ENCODE measurements around the gene RAB31.

RAB31 gene

GRCh38 chr18:9712130-9712577 is 4.1 kb downstream of the RAB31 start:
- Histone ChIP-seq H3K36me3 (ENCODE audit: control insufficient read depth in 5 of 5, insufficient read depth in 5 of 5, low read length in 5 of 5) (no peaks in the 10 kb centered on the region), H3K27me3 (ENCODE audit: control insufficient read depth in 5 of 5, insufficient read depth in 4 of 5, low read length in 5 of 5) (no peaks in the 10 kb centered on the region), H3K4me3 (ENCODE audit: low read depth in 1 of 5, low read length in 5 of 5) (no peak overlapping the region), H3K9ac (ENCODE audit: low read length in 5 of 5) (no peak overlapping the region), H3K27ac (ENCODE audit: low read depth, low read length) (no peak overlapping the region), H3K4me1 (ENCODE audit: control insufficient read depth in 5 of 5, insufficient read depth in 5 of 5, low read length in 5 of 5) (peaks cover 0 to 59% (median 28%) of the 10 kb centered on the region in 5 donors), H3K9me3 (ENCODE audit: control insufficient read depth in 5 of 5, low read length in 5 of 5) (no peaks in the 10 kb centered on the region)

- Histone ChIP-seq H3K9ac (ENCODE audit: low read length in 5 of 5) (no peak overlapping the region), H3K27me3 (ENCODE audit: control insufficient read depth in 5 of 5, insufficient read depth in 4 of 5, low read length in 5 of 5) (no peaks in the 10 kb centered on the region), H3K36me3 (ENCODE audit: control insufficient read depth in 5 of 5, insufficient read depth in 5 of 5, low read length in 5 of 5) (no peaks in the 10 kb centered on the region), H3K9me3 (ENCODE audit: control insufficient read depth in 5 of 5, low read length in 5 of 5) (no peaks in the 10 kb centered on the region), H3K27ac (ENCODE audit: low read depth, low read length) (no peak overlapping the region), H3K4me1 (ENCODE audit: control insufficient read depth in 5 of 5, insufficient read depth in 5 of 5, low read length in 5 of 5) (peaks cover 0 to 59% (median 23%) of the 10 kb centered on the region in 5 donors), H3K4me3 (ENCODE audit: low read depth in 1 of 5, low read length in 5 of 5) (no peak overlapping the region)
Measured at GRCh38 chr18:9712611-9713010, 4.5 kb downstream of the RAB31 start.

GRCh38 chr18:9714266-9715087 is 6.4 kb downstream of the RAB31 start:
- Histone ChIP-seq H3K9me3 (ENCODE audit: control insufficient read depth in 5 of 5, low read length in 5 of 5) (no peaks in the 10 kb centered on the region), H3K4me3 (ENCODE audit: low read depth in 1 of 5, low read length in 5 of 5) (no peak overlapping the region), H3K4me1 (ENCODE audit: control insufficient read depth in 5 of 5, insufficient read depth in 5 of 5, low read length in 5 of 5) (peaks cover 0 to 43% (median 12%) of the 10 kb centered on the region in 5 donors), H3K9ac (ENCODE audit: low read length in 5 of 5) (no peak overlapping the region), H3K27me3 (ENCODE audit: control insufficient read depth in 5 of 5, insufficient read depth in 4 of 5, low read length in 5 of 5) (no peaks in the 10 kb centered on the region), H3K36me3 (ENCODE audit: control insufficient read depth in 5 of 5, insufficient read depth in 5 of 5, low read length in 5 of 5) (no peaks in the 10 kb centered on the region), H3K27ac (ENCODE audit: low read depth, low read length) (no peak overlapping the region)

- Histone ChIP-seq H3K27me3 (ENCODE audit: control insufficient read depth in 5 of 5, insufficient read depth in 4 of 5, low read length in 5 of 5) (no peaks in the 10 kb centered on the region), H3K36me3 (ENCODE audit: control insufficient read depth in 5 of 5, insufficient read depth in 5 of 5, low read length in 5 of 5) (no peaks in the 10 kb centered on the region), H3K27ac (ENCODE audit: low read depth, low read length) (no peak overlapping the region), H3K9ac (ENCODE audit: low read length in 5 of 5) (no peak overlapping the region), H3K4me3 (ENCODE audit: low read depth in 1 of 5, low read length in 5 of 5) (no peak overlapping the region), H3K4me1 (ENCODE audit: control insufficient read depth in 5 of 5, insufficient read depth in 5 of 5, low read length in 5 of 5) (peaks cover 0 to 37% (median 7%) of the 10 kb centered on the region in 5 donors), H3K9me3 (ENCODE audit: control insufficient read depth in 5 of 5, low read length in 5 of 5) (no peaks in the 10 kb centered on the region)
Measured at GRCh38 chr18:9715088-9715343, 6.9 kb downstream of the RAB31 start.

- Histone ChIP-seq H3K4me1 (ENCODE audit: control insufficient read depth in 5 of 5, insufficient read depth in 5 of 5, low read length in 5 of 5) (peaks cover 0 to 29% (median 7%) of the 10 kb centered on the region in 5 donors), H3K9ac (ENCODE audit: low read length in 5 of 5) (no peak overlapping the region), H3K9me3 (ENCODE audit: control insufficient read depth in 5 of 5, low read length in 5 of 5) (no peaks in the 10 kb centered on the region), H3K27ac (ENCODE audit: low read depth, low read length) (no peak overlapping the region), H3K4me3 (ENCODE audit: low read depth in 1 of 5, low read length in 5 of 5) (no peak overlapping the region), H3K27me3 (ENCODE audit: control insufficient read depth in 5 of 5, insufficient read depth in 4 of 5, low read length in 5 of 5) (no peaks in the 10 kb centered on the region), H3K36me3 (ENCODE audit: control insufficient read depth in 5 of 5, insufficient read depth in 5 of 5, low read length in 5 of 5) (no peaks in the 10 kb centered on the region)
Measured at GRCh38 chr18:9715978-9716774, 8.1 kb downstream of the RAB31 start.

GRCh38 chr18:9716780-9717563 is 8.9 kb downstream of the RAB31 start:
- Histone ChIP-seq H3K36me3 (ENCODE audit: control insufficient read depth in 5 of 5, insufficient read depth in 5 of 5, low read length in 5 of 5) (no peaks in the 10 kb centered on the region), H3K4me1 (ENCODE audit: control insufficient read depth in 5 of 5, insufficient read depth in 5 of 5, low read length in 5 of 5) (peaks cover 0 to 21% (median 3%) of the 10 kb centered on the region in 5 donors), H3K27ac (ENCODE audit: low read depth, low read length) (no peak overlapping the region), H3K4me3 (ENCODE audit: low read depth in 1 of 5, low read length in 5 of 5) (no peak overlapping the region), H3K9ac (ENCODE audit: low read length in 5 of 5) (no peak overlapping the region), H3K9me3 (ENCODE audit: control insufficient read depth in 5 of 5, low read length in 5 of 5) (no peaks in the 10 kb centered on the region), H3K27me3 (ENCODE audit: control insufficient read depth in 5 of 5, insufficient read depth in 4 of 5, low read length in 5 of 5) (no peaks in the 10 kb centered on the region)

- peaks cover 0 to 7% (median 3%) of the 10 kb centered on the region in 5 donors for H3K4me1 ChIP-seq (ENCODE audit: control insufficient read depth in 5 of 5, insufficient read depth in 5 of 5, low read length in 5 of 5)
- peaks cover 0 to 6% (median 0%) of the 10 kb centered on the region in 5 donors for H3K36me3 ChIP-seq (ENCODE audit: control insufficient read depth in 5 of 5, insufficient read depth in 5 of 5, low read length in 5 of 5)
- no peak overlapping the region for H3K9ac ChIP-seq (ENCODE audit: low read length in 5 of 5)
- no peak overlapping the region for H3K27ac ChIP-seq (ENCODE audit: low read depth, low read length)
- H3K4me3 ChIP-seq (ENCODE audit: low read depth in 1 of 5, low read length in 5 of 5): no peak overlapping the region
- H3K9me3 ChIP-seq (ENCODE audit: control insufficient read depth in 5 of 5, low read length in 5 of 5): no peaks in the 10 kb centered on the region
- H3K27me3 ChIP-seq (ENCODE audit: control insufficient read depth in 5 of 5, insufficient read depth in 4 of 5, low read length in 5 of 5): no peaks in the 10 kb centered on the region
Measured at GRCh38 chr18:9719421-9719981, 11.4 kb downstream of the RAB31 start.

GRCh38 chr18:9720327-9720726 is 12.2 kb downstream of the RAB31 start:
- Histone ChIP-seq H3K27me3 (ENCODE audit: control insufficient read depth in 5 of 5, insufficient read depth in 4 of 5, low read length in 5 of 5) (no peaks in the 10 kb centered on the region), H3K4me3 (ENCODE audit: low read depth in 1 of 5, low read length in 5 of 5) (no peak overlapping the region), H3K9ac (ENCODE audit: low read length in 5 of 5) (no peak overlapping the region), H3K9me3 (ENCODE audit: control insufficient read depth in 5 of 5, low read length in 5 of 5) (peaks cover 0 to 4% (median 0%) of the 10 kb centered on the region in 5 donors), H3K27ac (ENCODE audit: low read depth, low read length) (no peak overlapping the region), H3K36me3 (ENCODE audit: control insufficient read depth in 5 of 5, insufficient read depth in 5 of 5, low read length in 5 of 5) (peaks cover 0 to 10% (median 0%) of the 10 kb centered on the region in 5 donors), H3K4me1 (ENCODE audit: control insufficient read depth in 5 of 5, insufficient read depth in 5 of 5, low read length in 5 of 5) (peaks cover 0 to 4% (median 3%) of the 10 kb centered on the region in 5 donors)

GRCh38 chr18:9721893-9722550 is 13.9 kb downstream of the RAB31 start:
- Histone ChIP-seq H3K36me3 (ENCODE audit: control insufficient read depth in 5 of 5, insufficient read depth in 5 of 5, low read length in 5 of 5) (peaks cover 0 to 10% (median 0%) of the 10 kb centered on the region in 5 donors), H3K4me1 (ENCODE audit: control insufficient read depth in 5 of 5, insufficient read depth in 5 of 5, low read length in 5 of 5) (peaks cover 0 to 8% (median 0%) of the 10 kb centered on the region in 5 donors), H3K27me3 (ENCODE audit: control insufficient read depth in 5 of 5, insufficient read depth in 4 of 5, low read length in 5 of 5) (no peaks in the 10 kb centered on the region), H3K9me3 (ENCODE audit: control insufficient read depth in 5 of 5, low read length in 5 of 5) (peaks cover 0 to 4% (median 0%) of the 10 kb centered on the region in 5 donors), H3K27ac (ENCODE audit: low read depth, low read length) (no peak overlapping the region), H3K9ac (ENCODE audit: low read length in 5 of 5) (no peak overlapping the region), H3K4me3 (ENCODE audit: low read depth in 1 of 5, low read length in 5 of 5) (no peak overlapping the region)

Measured in subcutaneous abdominal adipose tissue (tissue), 5 donors.